Stomach (tissue), 9 donors: ENCODE measurements around the gene ICAM5. TPM values are rescaled to one million over a fixed set of nuclear protein-coding genes. Genes with fewer than 3 reads are reported as not detected.

Experiments
- DNase-seq, 2 donors: peaks; one replicate each; pipeline versions ENCODE4 v3.0.0 to v3.0.0-alpha.2; 2013 to 2019
- H3K27ac ChIP-seq, 5 donors: fragments of 200-600 bp in 4 of 5; sonication (generic) in 4 of 5; one replicate each; pipeline ENCODE4 v1.5.1; 2013 to 2019; ENCODE audit warnings: mild to moderate bottlenecking in 1 of 5, moderate library complexity in 1 of 5
- H3K27me3 ChIP-seq, 3 donors: fragments of 200-600 bp; sonication (generic); one replicate each; pipeline ENCODE4 v1.5.1; 2017 to 2019; ENCODE audit warnings: mixed run types in 1 of 3
- H3K36me3 ChIP-seq, 4 donors: fragments of 200-600 bp; sonication (generic); 1 replicate in 3 of 4; 2 replicates in 1 of 4; pipeline ENCODE4 v1.5.1; 2016 to 2019
- H3K4me1 ChIP-seq, 4 donors: fragments of 200-600 bp; sonication (generic); one replicate each; pipeline ENCODE4 v1.5.1; 2016 to 2019
- H3K4me3 ChIP-seq, 4 donors: fragments of 200-600 bp; sonication (generic) in 3 of 4; one replicate each; pipeline ENCODE4 v1.5.1; 2016 to 2019; ENCODE audit warnings: mild to moderate bottlenecking in 1 of 4
- H3K9me3 ChIP-seq, 4 donors: fragments of 200-600 bp; sonication (generic); one replicate each; pipeline ENCODE4 v1.5.1; 2016 to 2019
- EP300 ChIP-seq: sonication (generic); formaldehyde crosslinking; IDR thresholded peaks from one replicate; pipeline ENCODE4 v1.6.1; 2017; ENCODE audit warnings: antibody characterized with exemption
- POLR2A ChIP-seq, 4 donors: fragments of 450-650 bp; IDR thresholded peaks; one replicate each; pipeline ENCODE4 v1.6.1; 2016; ENCODE audit warnings: antibody characterized with exemption in 4 of 4, control low read depth in 2 of 4, mild to moderate bottlenecking in 1 of 4, moderate library complexity in 1 of 4
- POLR2AphosphoS5 ChIP-seq, 3 donors: sonication (generic); formaldehyde crosslinking; IDR thresholded peaks; one replicate each; pipeline ENCODE4 v1.6.1; 2016; ENCODE audit warnings: antibody characterized with exemption in 3 of 3
- WGBS, 5 donors: extraction: QIAGEN DNeasy Blood & Tissue Kit in 3 of 5; methylation state at CpG; one replicate each; pipeline versions ENCODE4 v1.1.5 to v1.1.7; 2013 to 2018; 5-methylcytosine and 5-hydroxymethylcytosine counted together
- intact Hi-C: fragments of 100-400 bp; cut with DNase I; formaldehyde crosslinking; loops from one replicate; pipeline ENCODE4 v1.15.1; 2023; ENCODE audit warnings: low total_unique reads
- polyA plus RNA-seq, 3 donors: library from polyadenylated mRNA; stranded (reverse); fragments of 200-250 nt; gene quantifications; one replicate each; pipeline ENCODE4 v1.2.3, GENCODE V29; 2013
- total RNA-seq, 5 donors: library from RNA; depleted of rRNA; stranded (reverse); fragments of >200 nt; gene quantifications; one replicate each; pipeline versions ENCODE4 v1.1.0 to v1.2.3, GENCODE V29; 2014 to 2016
- TF ChIP-seq, protein P1 (sequence below), 7 experiments: fragments of 450-650 bp in 4 of 7; fragments of 200-600 bp in 3 of 7; sonication (generic) in 3 of 7; IDR thresholded peaks; one replicate each; pipeline ENCODE4 v1.5.1; 2016 to 2019; ENCODE audit warnings: antibody characterized with exemption in 7 of 7, control low read depth in 2 of 7, mild to moderate bottlenecking in 1 of 7
- donor health status: healthy with polysubstance abuse.
- donor health status: Bipolar disorder and iron deficiency.
- donor health status: healthy.

Gene ICAM5
- total and polyA plus RNA-seq, 8 donors = 0.12 to 0.50 (median 0.45) TPM; not detected in 5

GRCh38 chr19:10271543-10272086 is 18.1 kb upstream of the ICAM5 start:
- H3K27ac ChIP-seq = peak overlapping the region; percentile 47 to 92 (median 85)
- H3K36me3 ChIP-seq = peaks cover 0 to 26% (median 13%) of the 10 kb centered on the region in 4 donors
- 26 to 37% (median 31%) methylated on average over 11 to 12 of the region's 12 CpGs for WGBS, 5 donors
- H3K4me1 ChIP-seq = peaks cover 16 to 38% (median 29%) of the 10 kb centered on the region in 4 donors
- H3K4me3 ChIP-seq = peak overlapping the region; percentile 39 to 68 (median 44)
- peaks cover 0 to 35% (median 0%) of the 10 kb centered on the region in 3 donors for H3K27me3 ChIP-seq
- TF ChIP-seq POLR2AphosphoS5 (IDR thresholded peaks at IDR 0.05) = no peak
- TF ChIP-seq EP300 = no peak
- TF ChIP-seq POLR2A (IDR thresholded peaks at IDR 0.05) = no peak
- TF ChIP-seq, protein P1, sequence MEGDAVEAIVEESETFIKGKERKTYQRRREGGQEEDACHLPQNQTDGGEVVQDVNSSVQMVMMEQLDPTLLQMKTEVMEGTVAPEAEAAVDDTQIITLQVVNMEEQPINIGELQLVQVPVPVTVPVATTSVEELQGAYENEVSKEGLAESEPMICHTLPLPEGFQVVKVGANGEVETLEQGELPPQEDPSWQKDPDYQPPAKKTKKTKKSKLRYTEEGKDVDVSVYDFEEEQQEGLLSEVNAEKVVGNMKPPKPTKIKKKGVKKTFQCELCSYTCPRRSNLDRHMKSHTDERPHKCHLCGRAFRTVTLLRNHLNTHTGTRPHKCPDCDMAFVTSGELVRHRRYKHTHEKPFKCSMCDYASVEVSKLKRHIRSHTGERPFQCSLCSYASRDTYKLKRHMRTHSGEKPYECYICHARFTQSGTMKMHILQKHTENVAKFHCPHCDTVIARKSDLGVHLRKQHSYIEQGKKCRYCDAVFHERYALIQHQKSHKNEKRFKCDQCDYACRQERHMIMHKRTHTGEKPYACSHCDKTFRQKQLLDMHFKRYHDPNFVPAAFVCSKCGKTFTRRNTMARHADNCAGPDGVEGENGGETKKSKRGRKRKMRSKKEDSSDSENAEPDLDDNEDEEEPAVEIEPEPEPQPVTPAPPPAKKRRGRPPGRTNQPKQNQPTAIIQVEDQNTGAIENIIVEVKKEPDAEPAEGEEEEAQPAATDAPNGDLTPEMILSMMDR (IDR thresholded peaks at IDR 0.05) = no peak
- no peaks in the 10 kb centered on the region for H3K9me3 ChIP-seq
- DNase-seq = peak in 1 of 2 donors; percentile 59
- intact Hi-C loops = no loop called here

GRCh38 chr19:10274589-10274988 is 15.2 kb upstream of the ICAM5 start:
- Histone ChIP-seq H3K4me3 (peak overlapping the region in 1 of 4 donors; percentile 68), H3K36me3 (peaks cover 6 to 56% (median 28%) of the 10 kb centered on the region in 4 donors), H3K27ac (no peak overlapping the region), H3K4me1 (peaks cover 15 to 36% (median 27%) of the 10 kb centered on the region in 4 donors), H3K27me3 (peaks cover 0 to 32% (median 0%) of the 10 kb centered on the region in 3 donors), H3K9me3 (no peaks in the 10 kb centered on the region)
- TF ChIP-seq POLR2A (IDR thresholded peaks at IDR 0.05) = no peak
- TF ChIP-seq POLR2AphosphoS5 (IDR thresholded peaks at IDR 0.05) = no peak
- TF ChIP-seq EP300 = no peak
- TF ChIP-seq, protein P1 (IDR thresholded peaks at IDR 0.05) = no peak
- 82 to 93% (median 90%) methylated on average over 10 of the region's 10 CpGs for WGBS, 5 donors
- no peak for DNase-seq
- intact Hi-C loops = no loop called here

DNA sequence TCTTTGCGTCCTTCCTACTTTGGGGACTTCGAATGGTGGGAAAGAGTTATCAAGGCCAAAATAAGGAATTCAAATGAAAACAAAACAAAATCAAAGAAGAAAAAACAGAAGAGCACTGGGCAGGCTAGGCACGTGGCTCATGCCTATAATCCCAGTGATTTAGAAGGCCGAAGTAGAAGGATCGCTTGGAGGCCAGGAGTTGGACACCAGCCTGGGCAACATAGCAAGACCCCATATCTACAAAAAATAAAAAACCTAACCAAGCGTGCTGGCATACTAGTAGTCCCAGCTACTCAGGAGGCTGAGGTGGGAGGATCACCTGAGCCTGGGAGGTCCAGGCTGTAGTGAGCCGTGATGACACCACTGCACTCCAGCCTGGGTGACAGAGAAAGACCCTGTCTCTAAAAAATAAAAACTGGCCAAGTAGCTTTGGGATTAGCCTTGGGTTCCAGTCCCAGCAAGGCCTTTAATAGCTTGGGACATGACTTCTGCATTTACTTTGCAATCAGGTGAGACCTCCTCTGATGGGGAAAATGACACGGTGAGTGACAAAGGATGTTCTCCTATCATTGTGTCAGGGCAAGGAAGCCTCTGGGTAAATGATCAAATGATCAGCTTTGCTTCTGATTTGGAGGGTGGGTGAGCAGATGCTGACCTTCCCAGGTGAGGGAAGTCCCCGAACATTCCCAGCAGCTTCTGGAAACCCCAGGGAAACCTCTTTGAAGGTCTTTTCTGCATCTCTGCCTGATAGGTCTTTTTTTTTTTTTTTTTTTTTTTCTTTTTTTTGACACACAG is 11.8 kb upstream of the ICAM5 start:
- no peak overlapping the region for H3K4me3 ChIP-seq
- intact Hi-C loops = no loop called here

DNA sequence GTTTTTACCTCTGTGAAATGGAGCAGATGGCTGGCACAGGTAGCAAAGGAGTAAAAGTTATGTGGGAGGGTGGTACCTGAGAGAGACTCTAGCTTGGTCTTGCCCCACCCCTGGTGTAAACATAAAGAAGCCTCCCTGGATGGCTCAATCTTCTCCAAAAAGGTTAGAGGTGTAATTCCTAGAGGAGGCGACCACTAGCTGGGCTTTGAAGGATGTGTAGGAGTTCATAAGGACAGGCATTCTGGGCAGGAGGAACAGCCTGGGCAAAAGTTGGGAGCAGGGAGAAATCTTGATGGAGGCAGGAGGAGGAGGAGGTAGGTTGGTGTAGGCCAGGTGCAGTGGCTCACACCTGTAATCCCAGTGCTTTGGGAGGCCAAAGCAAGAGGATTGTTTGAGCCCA is 10.8 kb upstream of the ICAM5 start:
- TF ChIP-seq POLR2A (IDR thresholded peaks at IDR 0.05) = no peak
- TF ChIP-seq, protein P1 (IDR thresholded peaks at IDR 0.05) = no peak
- WGBS, 5 donors = 83 to 100% (median 94%) methylated on average over 1 of the region's 1 CpG
- Histone ChIP-seq H3K36me3 (peaks cover 11 to 97% (median 52%) of the 10 kb centered on the region in 4 donors), H3K4me1 (peaks cover 0 to 7% (median 3%) of the 10 kb centered on the region in 4 donors), H3K27ac (no peak overlapping the region), H3K9me3 (no peaks in the 10 kb centered on the region), H3K27me3 (peaks cover 0 to 14% (median 0%) of the 10 kb centered on the region in 3 donors), H3K4me3 (no peak overlapping the region)
- DNase-seq = no peak
- intact Hi-C loops = no loop called here

More for the DNA sequence above, 11.8 kb upstream of the ICAM5 start:
- 84 to 89% (median 85%) methylated on average over 9 of the region's 9 CpGs for WGBS, 5 donors
- peaks cover 6 to 88% (median 43%) of the 10 kb centered on the region in 4 donors for H3K36me3 ChIP-seq
- no peak for DNase-seq
- H3K4me1 ChIP-seq = peaks cover 0 to 14% (median 3%) of the 10 kb centered on the region in 4 donors
- H3K9me3 ChIP-seq = no peaks in the 10 kb centered on the region
- peaks cover 0 to 7% (median 0%) of the 10 kb centered on the region in 3 donors for H3K27me3 ChIP-seq
- no peak overlapping the region for H3K27ac ChIP-seq
- TF ChIP-seq EP300 = no peak
- no peak for TF ChIP-seq POLR2AphosphoS5 (IDR thresholded peaks at IDR 0.05)
- TF ChIP-seq, protein P1 (IDR thresholded peaks at IDR 0.05) = no peak
- no peak for TF ChIP-seq POLR2A (IDR thresholded peaks at IDR 0.05)
